ENCODE results near the gene ST3GAL4.

GRCh38 chr11:126336671-126337101, 18.8 kb upstream of the ST3GAL4 start:
- TF ChIP-seq CTCF (IDR thresholded peaks at IDR 0.05) (no peak), EP300 (IDR thresholded peaks at IDR 0.05) (no peak), POLR2AphosphoS5 (IDR thresholded peaks at IDR 0.05) (no peak), POLR2A (IDR thresholded peaks at IDR 0.05) (no peak)

All from sigmoid colon (tissue), 4 donors.